NCI-H2196 treated with DMSO at 0.1 percent for 48 hours (cell line): ENCODE measurements around the gene CELSR1.
"Not testable (repeated sequence)": the region's sequence is repeated elsewhere in the genome, so short reads cannot be mapped to it uniquely, and the experiment has no call there.

Source experiments
- DNase-seq: peaks from one replicate; lab custom pipeline; 2025; ENCODE audit not compliant: unreplicated experiment; lab: John Stamatoyannopoulos, UW

Gene CELSR1

DNA sequence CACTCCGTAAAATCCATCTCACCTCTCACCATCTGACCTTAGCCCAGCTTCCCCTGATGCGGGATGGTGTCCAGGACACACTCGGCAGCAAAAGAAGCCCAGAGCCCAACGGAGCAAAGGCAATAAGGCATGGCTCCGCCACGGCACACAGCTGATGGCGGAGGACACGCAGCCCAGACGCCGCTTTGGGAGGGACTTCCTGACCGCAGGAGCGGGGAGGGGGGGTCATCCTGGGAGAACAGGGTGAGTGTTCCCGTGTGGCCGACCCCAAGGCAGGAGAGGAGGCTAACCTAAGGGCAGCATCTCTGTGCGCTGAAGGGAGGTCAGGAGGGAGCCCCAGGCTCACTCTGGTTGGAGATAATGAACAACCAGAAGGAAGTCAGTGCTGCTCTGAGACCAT lies 130.6 kb downstream of the CELSR1 start:
- no peak for DNase-seq

GRCh38 chr22:46406349-46406748 lies 131.1 kb downstream of the CELSR1 start:
- DNase-seq: no peak

DNA sequence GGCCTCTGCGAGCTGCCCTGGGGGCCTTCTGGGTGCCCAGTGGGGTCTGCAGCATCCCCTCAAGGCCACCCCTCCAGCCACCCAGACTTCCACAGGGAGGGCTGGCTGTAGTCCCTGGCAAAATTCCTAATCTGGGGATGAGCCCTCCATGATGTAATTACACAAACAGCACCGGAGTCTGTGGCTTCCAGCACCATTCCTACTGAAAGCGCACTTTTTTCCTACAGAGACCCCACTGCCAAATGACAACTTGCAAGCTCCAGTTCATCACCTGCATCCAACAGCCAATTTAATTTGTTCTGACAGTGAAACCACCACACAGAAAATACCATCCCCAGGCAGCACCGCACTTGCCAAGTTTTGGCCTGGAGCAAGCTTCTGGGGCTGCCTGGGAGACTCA lies 131.5 kb downstream of the CELSR1 start:
- DNase-seq: no peak

DNA sequence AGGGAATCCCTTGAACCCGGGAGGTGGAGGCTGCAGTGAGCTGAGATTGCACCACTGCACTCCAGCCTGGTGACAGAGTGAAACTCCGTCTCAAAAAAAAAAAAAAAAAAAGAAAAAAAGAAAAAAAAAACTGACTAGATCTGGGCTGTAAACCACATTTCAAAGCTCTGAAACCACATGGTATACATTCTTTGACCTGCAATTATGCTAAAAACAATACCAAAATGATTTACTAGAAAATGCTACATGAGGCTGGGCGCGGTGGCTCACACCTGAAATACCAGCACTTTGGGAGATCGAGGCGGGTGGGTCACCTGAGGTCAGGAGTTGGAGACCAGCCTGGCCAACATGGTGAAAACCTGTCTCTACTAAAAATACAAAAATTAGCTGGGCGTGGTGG lies 133.5 kb downstream of the CELSR1 start:
- not testable (repeated sequence) for DNase-seq

GRCh38 chr22:46402505-46402904 lies 134.9 kb downstream of the CELSR1 start:
- no peak for DNase-seq

- DNase-seq: no peak
Measured at GRCh38 chr22:46401370-46401769, 136.1 kb downstream of the CELSR1 start.

DNA sequence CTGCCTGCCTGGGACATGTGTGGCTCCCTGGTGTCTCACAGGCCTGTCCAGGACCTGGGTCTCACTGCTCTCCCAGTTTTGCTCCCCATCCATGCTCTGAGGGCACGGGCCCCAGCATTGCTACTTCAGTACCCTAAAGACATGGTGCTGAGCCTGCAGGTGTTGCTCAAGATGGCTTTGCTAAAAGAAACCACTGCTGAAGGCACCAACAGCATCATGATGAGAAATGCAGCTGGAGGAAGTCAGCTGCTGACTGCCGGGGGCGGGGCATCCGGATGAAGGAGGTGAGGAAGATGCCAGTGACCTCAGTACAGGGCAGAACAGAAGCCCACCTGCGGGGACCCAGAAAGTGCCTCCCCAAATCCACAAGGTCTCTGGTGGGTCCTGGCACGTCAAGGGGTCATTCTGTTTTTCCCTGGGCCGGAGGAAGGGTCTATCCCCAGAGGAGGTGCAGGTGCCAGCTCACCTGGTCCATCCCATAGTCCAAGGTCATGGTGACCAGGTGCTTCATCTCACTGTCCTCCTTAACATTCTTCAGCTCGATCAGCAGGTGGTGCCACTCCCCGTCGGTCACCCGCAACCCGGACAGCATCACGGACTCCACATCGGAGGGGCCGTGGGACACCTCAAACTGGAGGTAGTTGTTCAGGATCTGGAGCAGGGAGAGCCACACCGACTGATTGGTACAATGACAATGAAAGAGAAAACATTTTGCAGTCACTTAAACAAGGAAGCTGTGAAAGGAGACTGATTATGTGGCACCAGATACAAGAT lies 138.0 kb downstream of the CELSR1 start:
- DNase-seq: no peak

GRCh38 chr22:46397951-46398350 lies 139.5 kb downstream of the CELSR1 start:
- no peak for DNase-seq

GRCh38 chr22:46397514-46397913 lies 139.9 kb downstream of the CELSR1 start:
- DNase-seq: no peak

DNA sequence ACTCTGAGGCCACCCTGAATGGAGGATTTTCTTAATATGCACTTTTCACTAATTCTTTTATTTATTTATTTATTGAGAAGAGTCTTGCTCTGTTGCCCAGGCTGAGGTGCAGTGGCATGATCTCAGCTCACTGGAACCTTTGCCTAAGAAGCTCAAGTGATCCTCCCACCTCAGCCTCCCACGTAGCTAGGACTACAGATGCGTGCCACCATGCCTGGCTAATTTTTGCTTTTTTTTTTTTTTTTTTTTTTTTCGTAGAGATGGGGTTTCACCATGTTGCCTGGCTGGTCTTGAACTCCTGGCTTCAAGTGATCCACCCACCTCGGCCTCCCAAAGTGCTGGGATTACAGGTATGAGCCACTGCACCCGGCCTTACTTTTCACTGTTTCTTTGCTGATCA lies 140.4 kb downstream of the CELSR1 start:
- not testable (repeated sequence) for DNase-seq

DNA sequence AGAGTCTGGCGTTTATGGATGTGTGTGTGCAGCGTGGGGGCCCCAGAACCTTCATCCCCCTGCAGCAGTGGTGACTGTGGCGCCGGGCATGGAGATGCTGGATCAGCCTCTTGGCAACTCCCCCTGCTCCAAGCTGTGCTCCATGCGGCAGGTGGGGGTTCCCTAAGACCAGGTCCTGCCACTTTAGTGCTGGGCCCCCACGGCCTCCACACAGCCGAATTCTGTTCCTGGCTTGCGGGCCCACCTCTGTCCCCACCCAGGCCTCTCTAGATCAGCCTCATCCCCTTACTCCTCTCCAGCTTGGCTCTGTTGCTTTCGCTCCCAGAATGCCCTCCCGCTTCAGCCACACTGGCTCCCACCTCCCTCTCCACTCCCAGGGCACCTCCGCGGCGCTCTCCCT lies 142.3 kb downstream of the CELSR1 start:
- no peak for DNase-seq

DNA sequence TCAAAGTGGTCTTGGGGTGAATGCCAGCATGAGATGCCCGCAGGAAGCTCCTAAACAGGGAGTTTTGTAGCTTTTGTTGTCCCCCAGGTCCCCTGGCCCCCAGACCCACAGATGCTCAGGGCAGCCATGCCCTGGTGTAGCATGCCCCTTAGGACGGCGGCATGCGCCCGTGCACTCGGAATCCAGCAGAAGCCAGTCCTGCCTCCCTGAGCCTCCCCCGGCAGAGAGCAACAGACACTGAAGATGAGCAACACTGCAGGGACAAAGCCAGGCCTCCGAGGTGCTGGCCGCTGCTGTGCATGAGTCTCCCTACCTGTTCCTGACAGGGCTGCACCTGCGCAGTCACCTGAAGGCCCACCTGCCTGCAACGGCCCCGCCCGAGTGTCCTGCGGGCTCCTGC lies 142.8 kb downstream of the CELSR1 start:
- no peak for DNase-seq

DNA sequence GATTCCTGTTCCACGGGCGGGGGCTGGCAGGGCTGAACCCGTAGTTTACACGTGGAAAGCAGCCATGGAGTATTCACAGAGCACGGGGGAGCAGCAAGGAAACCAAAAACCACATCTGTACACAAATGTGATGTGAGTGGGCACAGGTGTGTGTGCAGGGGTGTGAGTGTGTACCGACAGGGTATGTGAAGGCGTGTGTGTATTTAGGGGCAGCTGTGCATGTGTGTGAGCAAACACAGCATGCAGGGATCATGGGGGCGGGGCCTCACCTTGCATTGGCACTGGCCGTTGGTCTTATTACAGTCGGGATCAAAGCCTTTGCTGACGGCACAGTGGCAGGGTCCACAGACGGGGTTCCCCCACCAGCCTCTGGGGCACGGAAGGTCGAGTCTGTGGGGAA lies 143.5 kb downstream of the CELSR1 start:
- no peak for DNase-seq

DNA sequence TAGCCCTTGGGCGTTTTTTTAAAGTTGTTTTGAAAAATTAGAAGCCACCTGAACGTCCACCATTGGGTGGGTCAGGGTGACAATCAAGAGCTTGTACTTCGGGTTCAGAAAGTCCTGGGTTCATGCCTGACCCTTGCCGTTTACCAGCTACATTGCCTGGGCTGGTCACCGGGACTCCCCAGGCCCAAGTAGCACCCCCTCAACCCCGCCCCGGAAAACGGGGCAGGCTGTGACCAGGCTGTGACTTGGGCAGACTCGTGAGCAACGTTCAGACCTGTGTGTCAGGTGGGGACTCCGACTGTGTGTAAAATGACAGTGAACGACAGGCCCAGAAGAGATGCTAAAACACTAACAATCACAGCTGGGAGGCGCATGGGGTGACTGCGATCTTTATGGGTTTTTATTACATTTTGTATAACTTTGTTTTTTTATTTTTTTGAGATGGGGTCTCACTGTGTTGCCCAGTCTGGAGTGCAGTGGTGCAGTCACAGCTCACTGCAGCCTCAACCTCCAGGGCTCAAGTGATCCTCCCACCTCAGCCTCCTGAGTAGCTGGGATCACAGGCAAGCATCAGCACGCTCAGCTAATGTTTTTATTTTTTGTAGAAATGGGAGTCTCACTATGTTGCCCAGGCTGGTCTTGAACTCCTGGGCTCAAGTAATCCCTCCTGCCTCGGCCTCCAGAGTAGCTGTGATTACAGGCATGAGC lies 145.1 kb downstream of the CELSR1 start:
- DNase-seq: no peak

GRCh38 chr22:46391486-46392136 lies 145.8 kb downstream of the CELSR1 start:
- DNase-seq: no peak

- DNase-seq: peak; percentile 59
Measured at GRCh38 chr22:46390652-46391301, 146.6 kb downstream of the CELSR1 start.

GRCh38 chr22:46390105-46390651 lies 147.2 kb downstream of the CELSR1 start:
- no peak for DNase-seq

- no peak for DNase-seq
Measured at GRCh38 chr22:46389081-46389480, 148.3 kb downstream of the CELSR1 start.

GRCh38 chr22:46388647-46389046 lies 148.8 kb downstream of the CELSR1 start:
- no peak for DNase-seq

- no peak for DNase-seq
Measured at GRCh38 chr22:46387748-46388147, 149.7 kb downstream of the CELSR1 start.

GRCh38 chr22:46386312-46386711 lies 151.1 kb downstream of the CELSR1 start:
- DNase-seq: no peak
